Smooth muscle cell of the brain vasculature (primary cell): ENCODE data around the gene SMU1.

Experiments used
- DNase-seq: peaks from one replicate; pipeline ENCODE4 v3.0.0-alpha.2; 2012; ENCODE audit warnings: low read depth, low spot score

Gene SMU1

GRCh38 chr9:33044677-33045282 is 31.7 kb downstream of the SMU1 start:
- DNase-seq: no peak

DNA sequence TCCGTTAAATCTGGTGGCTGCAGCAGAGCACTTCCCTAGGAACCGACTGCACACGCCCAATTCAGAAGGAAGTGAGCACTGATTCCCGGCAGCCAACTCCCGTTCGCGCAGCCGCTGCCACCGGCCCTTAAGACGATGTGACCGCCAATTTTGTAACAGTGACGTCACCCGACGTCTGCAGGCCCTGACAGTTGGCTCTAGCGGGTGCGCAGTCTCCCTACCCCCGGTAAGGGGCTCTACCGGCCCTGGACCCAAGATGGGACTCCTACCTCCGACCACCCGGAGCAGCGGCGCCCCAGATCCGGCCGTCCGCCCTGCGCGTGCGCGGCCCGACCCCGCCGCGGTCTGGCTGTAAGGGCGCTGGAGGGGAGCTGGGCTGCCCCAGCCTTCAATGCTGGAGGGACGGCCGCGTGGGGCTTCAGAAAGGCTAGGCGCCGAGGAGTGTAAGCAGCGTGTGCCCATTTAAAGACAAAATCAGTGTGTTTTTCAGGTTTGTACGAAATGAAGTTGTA is 32.3 kb downstream of the SMU1 start:
- DNase-seq: peak; percentile 81

GRCh38 chr9:33043671-33044070 is 32.8 kb downstream of the SMU1 start:
- no peak for DNase-seq

GRCh38 chr9:33042473-33042872 is 34.0 kb downstream of the SMU1 start:
- no peak for DNase-seq

DNA sequence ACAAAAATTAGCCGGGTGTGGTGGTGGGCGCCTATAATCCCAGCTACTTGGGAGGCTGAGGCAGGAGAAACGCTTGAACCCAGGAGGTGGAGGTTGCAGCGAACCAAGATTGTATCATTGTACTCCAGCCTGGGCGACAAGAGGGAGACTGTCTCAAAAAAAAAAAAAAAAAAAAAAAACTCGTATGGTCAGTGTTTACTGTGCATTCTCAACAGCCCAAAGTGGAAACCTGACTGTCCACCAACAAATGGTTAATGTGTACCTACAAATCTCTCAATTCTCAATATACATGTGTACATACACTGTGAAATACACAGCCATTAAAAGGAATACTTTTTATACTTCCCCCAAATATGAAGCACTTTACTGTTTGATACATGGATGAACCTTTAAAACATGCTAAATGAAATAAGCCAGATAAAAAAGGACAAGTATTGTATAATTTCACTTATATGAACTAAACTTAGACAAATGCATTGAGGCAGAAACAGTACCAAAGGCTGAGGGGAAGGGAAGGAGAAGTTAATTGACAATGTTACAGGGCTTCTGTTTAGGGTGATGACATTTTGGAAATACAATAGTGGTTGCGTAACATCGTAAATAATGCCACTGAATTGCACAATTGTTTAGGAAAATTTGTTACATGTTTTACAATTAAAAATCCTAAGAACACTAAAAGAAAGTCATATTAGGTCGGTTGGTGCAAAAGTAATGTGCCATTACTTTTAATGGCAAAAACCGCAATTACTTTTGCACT is 34.9 kb downstream of the SMU1 start:
- no peak for DNase-seq

DNA sequence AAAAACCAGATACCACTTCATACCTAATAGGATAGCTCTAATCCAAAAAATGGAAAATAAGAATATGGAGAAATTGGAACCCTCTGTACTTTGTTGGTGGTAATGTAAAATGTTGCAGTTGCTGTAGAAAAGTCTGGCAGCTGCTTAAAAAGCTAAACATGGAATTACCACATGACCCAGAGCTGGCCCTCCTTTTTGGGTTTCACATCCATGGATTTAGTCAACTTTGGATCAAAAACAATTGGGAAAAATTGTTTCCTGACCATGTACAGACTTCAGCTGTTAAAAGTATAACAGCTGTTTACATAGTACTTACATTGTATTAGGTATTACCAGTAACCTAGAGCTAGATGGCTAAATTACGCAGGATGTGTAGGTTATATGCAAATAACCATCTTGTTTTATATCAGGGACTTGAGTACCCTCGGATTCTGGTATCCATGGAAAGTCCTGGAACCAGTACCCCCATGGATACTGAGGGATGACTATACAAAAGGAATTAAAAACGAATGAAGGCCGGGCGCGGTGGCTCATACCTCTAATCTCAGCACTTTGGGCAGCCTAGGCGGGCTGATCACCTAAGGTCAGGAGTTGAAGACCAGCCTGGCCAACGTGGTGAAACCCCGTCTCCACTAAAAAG is 35.6 kb downstream of the SMU1 start:
- DNase-seq: no peak

DNA sequence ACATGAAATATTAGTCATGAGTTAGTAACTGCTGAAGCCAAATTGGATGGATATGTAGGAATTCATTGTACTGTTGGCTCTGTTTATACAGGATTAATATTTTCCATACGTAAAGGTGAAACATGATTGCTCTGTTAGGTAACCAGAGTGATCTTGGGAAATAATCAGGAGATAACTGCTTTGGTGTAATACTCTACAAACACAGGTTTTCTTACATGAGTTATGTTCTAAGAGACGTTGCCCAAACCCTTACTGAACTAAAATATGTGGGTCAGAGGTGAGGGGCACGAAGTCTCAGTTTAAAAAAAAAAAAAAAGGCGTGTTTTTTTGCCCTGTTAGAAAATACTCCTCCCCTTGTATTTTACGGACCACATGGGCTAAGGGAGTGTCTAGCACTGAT is 43.6 kb downstream of the SMU1 start:
- no peak for DNase-seq

DNA sequence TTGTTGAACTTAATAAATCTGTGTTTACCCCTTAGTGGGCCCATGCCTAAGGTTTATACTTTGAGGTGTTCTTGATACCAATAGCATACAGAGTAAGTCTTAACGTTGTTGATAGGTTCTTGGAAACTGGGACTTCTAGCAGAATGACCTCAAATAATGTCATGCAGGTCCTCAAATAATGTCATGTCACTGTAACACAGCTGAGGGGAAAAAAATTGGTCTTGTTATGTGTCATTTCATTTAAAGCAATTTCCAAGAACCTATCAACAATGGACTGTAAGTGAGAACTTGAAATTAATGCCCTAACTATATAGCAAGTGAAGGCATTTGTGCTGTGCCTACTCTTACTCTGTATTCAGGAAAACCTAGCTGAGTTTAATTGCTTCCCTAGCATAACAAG is 44.2 kb downstream of the SMU1 start:
- DNase-seq: no peak

GRCh38 chr9:33030285-33030684 is 46.2 kb downstream of the SMU1 start:
- DNase-seq: no peak

GRCh38 chr9:33029231-33029786 is 47.2 kb downstream of the SMU1 start:
- DNase-seq: no peak

DNA sequence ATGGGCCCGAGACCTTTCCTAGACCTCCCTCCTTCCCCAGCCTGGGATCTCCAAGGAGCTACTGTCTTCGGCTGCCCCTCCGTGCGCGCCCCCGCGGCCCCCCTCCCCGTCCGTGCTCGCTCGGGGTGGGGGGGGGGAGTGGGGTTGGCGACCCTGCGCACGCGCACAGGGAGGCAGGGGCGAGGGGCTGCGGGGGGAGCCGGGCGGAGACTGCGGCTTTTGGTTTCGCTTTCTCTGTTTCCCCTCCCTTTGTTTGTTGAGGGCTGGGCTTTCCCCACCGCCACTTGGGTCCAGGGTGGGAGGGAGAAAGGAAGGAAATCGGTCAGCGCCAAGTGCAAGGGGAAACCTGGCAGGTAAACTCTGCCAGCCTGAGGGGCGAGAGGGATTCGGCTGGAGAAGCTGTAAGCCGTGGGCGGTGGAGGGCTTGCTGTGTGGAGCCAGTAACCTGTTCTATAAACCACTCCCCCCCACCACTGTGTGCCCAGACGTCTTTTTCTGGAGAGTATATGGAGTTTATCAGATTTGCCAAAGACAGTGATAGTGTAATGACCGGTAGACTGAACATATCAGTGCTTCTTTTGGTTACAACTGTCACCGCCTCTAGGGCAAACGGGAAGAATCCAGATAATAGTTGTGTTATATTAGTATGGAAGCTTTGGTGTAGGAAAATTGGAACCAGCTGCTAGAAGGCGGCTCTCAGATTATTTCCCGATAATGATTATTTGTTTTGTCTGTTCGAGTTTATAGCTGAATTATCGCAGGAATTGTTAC is 50.7 kb downstream of the SMU1 start:
- no peak for DNase-seq

- DNase-seq: peak; percentile 83
These were observed 51.4 kb downstream of the SMU1 start, which contains the start of gene DNAJA1 for GRCh38 chr9:33024966-33025571. DNAJA1 (plus strand) TSS chr9:33025273; CDS start chr9:33026485, 1,212 bp downstream.

- DNase-seq: peak; percentile 13
These were observed 52.1 kb downstream of the SMU1 start for GRCh38 chr9:33024126-33024965.

GRCh38 chr9:33023661-33024060 is 52.8 kb downstream of the SMU1 start:
- DNase-seq: no peak

DNA sequence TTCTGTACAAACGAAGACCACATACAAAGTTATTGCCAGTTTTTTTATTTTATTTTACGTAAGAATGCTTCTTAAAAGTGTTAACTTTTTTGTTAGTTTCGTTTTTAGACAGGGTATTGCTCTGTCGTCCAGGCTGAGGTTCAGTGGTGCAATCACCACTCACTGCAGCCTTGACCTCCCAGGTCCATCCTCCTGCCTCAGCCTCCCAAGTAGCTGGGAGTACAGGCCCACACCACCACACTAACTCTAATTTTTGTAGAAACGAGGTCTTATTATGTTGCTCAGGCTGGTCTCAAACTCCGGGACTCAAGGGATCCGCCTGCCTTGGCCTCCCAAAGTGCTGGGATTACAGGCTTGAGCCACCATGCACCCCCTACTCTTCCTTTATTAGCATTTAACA is 53.7 kb downstream of the SMU1 start:
- no peak for DNase-seq

DNA sequence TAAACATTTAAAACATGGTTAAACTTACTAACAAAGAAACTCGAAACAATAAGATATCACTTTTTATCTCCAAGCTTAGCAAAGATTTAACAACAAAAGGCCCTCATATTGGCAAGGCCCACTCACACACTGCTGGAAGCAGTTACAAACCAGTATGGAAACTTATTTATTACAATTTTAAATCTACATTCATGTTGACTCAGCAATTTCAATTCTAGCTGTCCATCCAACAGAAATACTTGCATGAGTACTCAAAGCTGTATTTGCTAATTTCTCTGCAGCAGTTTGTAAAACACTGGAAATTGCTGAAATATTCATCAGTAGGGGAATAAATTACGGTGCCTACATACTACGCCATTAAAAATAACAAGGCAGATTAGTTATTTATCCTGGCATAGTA is 54.2 kb downstream of the SMU1 start:
- DNase-seq: no peak

- no peak for DNase-seq
These were observed 56.7 kb downstream of the SMU1 start for GRCh38 chr9:33019797-33020196.

DNA sequence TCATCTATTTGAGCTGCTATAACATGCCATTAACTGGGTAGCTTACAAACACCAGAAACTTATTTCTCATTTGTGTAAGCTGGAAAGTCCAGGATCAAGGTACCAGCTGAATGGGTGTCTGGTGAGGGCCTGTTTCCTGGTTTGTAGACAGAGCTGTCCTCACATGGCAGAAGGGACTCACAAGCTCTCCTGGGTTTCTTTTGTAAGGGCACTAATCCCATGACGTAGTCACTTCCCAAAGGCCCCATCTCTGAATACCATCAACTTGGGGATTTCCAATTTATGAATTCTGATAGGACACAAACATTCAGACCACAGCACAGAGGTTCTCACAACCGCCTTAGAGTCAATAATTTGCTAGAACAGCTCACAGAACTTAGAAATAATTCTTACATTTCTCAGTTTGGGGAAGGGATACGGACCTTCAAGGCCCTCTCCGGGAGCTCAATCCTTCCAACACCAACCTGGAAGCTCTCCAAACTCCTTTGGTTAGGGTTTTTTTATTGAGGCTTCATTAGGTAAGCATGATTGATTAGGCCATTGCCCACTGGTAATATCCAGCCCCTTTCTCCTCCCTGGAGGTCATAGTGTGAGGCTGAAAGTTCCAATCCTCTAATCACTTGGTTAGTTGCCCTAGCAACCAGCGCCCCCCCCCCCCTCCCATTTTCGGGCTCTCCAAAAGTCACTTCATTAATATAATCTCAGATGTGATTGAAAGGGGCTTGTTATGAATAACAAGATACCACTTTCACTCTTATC is 59.0 kb downstream of the SMU1 start:
- no peak for DNase-seq

- DNase-seq: no peak
These were observed 61.8 kb downstream of the SMU1 start for GRCh38 chr9:33014665-33015014.
